Measurements from ENCODE around the gene NECTIN1.

GRCh38 chr11:119691020-119691666 lies 37.9 kb downstream of the NECTIN1 start:
- TF ChIP-seq CTCF (IDR thresholded peaks at IDR 0.05) (no peak), POLR2A (IDR thresholded peaks at IDR 0.05) (no peak), POLR2AphosphoS5 (IDR thresholded peaks at IDR 0.05; ENCODE audit: insufficient read depth in 1 of 2, low read depth in 1 of 2) (no peak)
